Measurements from ENCODE around the gene NHLH2.

Gene NHLH2

DNA sequence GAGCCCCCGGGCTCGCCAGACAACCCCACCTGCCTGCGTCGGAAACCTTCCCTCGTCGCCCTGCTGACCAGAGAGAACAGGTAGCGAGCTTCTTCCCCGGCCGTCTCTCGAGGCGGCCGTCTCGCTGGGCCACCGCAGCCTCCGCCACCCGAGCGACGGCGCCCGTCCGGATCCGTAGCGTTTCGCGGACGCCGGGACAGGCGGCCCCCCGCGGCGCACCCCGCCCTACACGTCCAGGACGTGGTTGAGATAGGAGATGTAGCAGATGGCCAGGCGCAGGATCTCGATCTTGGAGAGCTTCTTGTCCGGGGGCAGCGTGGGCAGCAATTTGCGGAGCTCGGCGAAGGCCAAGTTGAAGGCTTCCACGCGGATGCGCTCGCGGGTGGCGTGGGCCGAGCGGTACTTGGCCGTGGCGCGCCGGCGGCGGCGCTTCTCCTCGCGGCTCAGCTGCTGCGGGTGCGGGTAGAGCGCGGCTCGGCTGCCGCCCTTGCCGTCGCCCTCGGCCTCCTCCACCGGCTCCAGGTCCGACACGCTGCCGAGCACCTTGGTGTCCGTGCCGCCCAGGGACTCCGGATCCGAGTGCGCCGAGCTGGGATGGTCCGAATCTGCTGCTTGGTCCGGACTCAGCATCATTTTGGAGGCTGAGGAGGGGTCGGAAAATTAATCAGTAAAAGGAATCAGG lies 3.0 kb downstream of the NHLH2 start:
- DNase-seq, result peak in 1 of 2 donors; percentile 59

DNA sequence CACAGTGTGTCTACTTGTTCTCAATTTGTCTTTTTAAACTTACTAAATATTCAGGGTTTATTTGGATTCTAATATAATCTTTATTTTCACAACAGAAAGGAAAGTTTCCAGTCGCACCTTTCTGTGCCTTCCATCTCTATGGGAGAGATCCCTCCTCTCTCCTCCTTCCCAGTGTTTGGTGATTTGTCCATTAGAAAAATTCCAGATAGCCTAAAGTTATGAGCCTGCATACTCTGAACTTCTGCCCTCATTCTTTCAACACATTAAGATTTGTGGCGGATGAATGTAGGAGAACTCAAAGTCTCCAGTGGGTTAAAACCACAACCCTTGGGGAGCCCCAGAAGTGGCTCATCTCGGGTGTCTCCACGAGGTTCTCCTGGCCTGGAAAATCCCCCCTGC lies 3.6 kb downstream of the NHLH2 start:
- no peak for DNase-seq

DNA sequence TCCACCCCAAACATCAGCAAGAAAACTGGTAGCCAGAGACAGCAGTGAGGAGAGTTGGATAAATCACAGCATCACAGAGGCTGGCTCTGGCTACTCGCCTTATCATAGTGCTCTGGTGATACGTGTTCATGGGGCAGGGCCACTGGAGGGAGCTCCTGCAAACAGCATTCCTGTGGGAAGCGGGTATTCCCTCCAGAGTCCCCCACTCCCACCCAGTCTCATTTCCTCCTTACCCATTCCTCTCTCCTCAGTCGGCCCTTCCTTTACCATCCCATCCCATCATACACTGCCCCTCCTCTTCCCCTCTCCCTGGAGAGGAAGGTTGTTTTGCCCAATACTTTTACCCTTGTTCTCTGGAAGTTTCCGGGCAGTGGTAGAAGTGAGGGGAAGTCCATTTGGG lies 7.1 kb downstream of the NHLH2 start:
- no peak for DNase-seq

DNA sequence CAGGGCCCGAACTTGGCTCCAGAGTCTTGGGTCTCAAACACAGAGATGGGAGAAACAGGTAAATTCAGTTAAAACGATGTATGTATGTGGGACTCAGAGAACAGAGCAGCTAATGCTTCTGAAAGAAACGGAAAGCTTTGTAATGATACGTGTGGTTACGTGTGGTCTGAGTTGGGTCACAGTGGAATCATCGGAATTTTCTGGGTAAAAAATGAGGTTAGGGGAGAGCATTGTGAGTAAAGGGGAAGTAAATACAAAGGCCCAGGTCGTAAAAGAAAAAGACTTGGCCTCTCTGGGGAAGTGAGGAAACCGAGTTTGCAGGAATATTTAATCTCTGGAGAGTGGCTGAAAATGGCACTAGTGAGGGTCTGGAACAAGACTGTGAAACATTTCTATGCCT lies 8.3 kb downstream of the NHLH2 start:
- no peak for DNase-seq

DNA sequence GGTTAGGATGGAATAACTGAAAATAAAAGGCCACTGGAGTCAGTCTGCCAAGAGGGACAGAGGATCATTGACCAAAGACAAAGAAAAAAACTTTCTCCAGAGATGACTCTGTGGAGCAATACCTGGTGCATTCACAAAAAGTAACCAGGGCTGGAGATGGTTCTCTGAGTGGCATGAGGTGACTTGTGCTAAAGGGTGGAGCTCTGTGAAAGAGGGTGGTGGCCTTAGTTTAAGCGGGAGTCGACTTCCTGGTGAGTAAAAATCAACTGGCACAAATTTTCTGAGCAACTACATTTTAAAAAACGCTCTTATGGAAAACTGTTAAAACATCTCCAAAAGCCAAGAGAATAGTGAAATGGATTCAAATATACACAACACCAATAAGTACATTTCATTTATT lies 10.0 kb downstream of the NHLH2 start:
- DNase-seq, result no peak

DNA sequence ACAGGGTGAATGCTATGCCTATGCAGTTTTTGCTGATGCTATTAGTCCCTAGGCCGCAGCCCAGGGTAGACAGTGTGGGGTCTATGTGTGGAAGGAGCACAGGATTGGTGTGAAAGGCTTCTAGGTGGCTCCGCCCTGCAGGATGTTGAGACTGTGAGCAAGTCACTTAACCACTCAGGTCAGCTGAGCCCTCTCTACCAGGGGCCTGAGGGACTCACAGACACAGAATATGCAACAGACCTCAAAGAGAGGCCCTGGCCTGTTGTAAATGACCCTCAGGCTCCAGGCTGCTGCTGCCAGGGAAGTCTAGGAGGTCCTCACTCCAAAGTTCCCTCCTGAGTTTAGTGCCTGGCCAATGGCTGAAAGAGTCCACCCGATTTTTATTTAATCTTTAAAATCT lies 11.0 kb downstream of the NHLH2 start:
- DNase-seq, result no peak

DNA sequence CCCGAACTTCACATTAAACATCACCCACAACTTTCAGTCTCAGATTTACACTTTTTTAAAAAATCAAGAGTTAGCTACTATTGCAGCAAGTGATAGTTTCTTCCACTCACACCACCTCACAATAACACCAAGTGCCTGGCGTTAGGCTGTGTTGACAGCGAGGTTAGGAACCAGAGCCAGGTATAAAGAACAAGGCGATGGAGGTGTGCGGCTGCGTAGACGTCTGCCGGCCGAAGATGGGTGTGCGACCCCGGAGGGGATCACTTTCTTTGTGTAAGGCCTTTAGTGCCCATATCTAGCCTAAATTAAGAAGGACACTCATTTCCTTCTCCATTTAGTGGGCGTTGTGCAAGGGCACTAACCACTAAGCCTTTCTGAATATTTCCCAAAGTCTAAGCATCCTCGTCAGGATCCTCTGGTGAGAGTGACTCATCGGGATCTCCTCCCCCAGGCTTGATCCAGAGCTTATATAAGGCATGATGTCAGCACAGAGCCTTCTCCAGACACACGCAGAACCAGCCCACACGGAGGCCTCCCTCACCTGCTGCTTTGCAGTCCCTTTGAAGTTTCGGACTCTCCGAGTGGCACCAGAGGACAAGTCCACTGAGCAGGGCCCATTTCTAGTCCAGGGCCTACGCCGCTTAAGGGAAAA lies 11.8 kb downstream of the NHLH2 start:
- DNase-seq, result no peak

DNA sequence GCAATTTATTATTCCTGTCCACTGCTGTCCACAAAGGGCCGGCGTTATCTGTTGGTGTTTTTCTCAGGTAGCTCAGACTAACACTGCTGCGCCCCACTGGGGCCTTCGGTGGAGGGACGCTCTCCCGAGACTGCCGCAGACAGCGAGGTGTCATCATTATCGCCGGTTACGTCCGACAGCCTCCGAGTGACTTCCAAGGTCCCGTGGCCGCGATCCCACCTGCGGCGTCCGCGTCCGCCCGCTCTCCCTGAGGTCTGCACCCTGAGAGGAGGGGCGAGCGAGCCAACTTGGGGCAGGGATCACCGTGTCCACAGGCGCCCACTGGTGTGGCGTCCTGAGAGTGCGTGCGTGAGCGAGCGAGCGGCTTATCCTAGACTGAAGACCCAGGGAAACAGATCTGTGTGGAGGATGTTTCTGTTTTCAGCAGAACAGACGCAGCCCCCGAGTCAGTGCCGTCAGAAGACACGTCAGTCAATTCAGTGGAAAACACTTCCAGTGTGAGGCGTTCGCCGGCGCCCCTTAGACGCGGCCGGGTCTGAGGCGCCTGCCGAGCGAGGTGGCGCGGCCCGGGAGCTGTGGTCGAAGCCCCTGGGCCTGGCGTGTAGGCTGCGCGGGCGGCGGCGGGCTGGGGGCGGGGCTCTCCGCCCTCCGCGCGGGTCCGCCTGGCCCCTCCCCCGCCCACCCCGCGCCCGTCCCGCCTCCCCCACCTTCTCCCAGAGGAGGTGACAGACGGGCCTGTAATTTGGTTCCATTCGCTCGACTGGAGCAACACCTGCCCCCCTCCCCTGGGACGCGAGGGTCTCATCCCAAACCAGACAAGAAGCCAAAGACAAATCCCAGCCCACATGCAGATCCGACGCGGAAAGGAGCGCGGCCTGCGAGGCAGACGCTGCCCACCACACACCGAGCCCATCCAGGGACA lies 12.6 kb downstream of the NHLH2 start:
- DNase-seq, result no peak

DNA sequence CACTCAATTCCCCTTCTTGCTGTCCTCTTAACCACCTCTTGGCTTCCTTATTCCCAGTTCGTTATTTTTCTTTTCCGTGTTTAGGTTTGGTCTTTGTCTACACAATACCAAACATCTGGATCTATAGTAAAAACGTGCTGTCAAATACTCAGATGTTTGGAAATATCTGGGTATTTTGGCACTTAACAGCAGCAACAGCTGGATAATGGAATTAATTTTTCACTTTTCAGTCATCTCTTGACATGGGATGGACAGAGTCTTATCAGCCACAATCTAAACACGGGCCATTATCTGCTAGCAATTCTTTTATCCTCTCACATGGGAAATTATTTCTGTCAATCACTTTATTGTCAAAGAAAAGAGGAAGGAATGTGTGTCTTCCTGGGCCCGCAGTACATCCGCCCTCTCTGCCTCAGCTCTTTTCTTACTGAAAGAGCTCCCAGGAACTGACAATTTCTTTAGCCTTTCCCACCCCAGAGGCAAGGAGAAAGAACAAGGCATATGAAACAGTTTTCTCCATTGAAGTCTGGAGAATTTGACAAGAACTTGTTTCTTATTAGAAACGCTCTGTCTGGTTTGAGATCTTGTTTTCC lies 13.4 kb downstream of the NHLH2 start:
- no peak for DNase-seq

DNA sequence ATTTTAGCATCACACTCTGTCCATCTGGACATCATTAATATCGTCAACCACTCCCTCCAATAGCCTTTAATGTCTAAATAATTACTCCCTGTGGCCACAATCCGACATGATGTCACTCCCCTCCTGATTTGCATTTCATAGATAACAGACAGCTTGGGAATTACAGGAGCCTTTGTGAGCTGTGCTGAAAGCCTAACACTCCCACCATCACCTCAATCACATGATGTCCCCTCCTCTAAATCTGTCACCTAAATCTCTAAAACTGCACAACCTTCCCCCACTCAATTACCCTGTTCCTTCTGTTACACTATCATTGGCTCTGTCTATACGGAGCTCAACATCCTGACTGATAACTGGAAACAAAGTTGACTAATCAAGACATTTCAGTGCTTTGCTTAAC lies 14.3 kb downstream of the NHLH2 start:
- no peak for DNase-seq

DNA sequence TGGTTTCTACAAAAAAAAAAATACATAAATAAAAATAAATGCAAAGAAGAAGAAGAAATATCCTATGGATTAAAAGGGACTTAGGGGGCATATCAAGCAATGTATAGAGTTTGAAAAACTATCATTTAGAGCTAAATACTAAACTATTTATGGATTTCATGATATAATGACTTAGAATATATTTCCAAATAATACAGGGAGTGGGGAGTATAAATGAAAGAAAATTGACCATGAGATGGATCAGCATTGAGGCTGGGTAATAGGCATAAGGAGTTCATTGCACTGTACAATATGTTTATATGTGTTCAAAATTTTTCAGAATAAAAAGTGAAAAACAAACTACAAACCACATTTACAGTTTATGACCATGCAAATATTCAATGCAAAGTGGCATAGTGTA lies 18.8 kb downstream of the NHLH2 start:
- no peak for DNase-seq

DNA sequence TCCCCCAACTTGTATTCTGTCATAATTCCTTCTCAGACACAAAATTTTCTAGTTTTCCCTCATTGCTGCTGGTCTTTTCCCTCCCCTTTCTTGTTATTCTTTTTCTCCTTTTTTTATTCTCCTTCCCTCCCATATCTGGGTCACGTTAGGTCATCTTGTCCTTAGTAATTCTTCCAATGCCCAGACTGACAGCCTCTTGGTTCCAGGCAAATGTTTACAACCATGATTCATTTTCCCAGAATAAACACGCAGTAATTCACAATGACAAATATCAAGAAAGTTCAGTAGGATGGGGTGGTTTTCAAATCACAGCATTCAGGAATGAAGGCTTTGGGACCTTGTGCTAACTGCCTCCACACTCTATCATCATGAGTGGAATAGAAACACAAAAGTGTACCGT lies 25.2 kb downstream of the NHLH2 start:
- DNase-seq, result no peak

DNA sequence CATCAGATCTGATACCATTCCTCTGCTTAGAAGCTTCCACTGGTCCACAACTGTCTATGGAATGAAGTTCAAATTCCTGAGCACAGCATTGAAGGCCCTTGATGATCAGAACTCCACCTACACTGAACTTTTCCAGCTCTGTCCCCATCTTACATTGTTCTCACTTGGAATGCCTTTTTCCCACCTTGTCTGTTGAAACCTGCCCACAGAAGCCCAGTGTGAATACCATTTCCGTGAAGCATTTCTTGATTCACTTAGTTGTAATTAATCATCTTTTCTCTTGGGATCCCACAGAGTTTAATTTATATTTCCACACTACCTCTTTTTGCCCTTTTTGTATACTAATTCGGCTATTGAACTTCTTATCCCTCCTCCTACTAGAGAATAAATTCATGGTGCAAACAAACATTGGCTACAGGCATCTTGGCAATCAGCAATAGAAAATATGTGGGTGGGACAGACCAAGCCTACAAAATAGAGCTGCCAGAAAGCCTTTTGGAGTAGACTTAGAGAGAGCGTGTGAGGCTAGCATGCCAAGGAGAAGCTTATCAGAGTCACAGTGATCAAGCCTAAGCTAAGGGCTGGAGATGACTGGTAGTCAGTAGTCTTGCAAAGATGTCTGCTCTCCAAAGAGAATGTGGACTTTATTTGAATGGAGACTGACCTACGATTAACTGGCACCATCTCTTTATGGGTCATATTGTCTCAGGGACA lies 26.1 kb downstream of the NHLH2 start:
- DNase-seq, result no peak

DNA sequence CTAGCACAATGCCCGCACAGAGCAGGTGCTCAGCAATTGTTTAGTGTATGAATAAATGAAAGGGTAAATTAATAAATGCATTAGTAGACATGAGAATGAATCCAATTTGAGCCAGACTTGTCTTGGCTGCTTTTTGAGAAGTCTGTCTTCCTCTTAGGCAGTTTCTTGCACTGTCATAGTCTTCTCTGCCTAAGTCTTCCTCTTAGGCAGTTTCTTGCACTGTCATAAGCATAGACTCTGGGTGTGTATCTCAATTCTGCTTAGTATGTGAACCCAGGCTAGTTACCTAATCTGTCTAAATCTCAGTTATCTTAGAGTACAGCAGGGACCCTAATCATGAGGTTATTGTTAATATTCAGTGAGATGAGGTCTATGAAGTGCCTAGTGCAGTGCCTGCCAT lies 27.2 kb downstream of the NHLH2 start:
- DNase-seq, result no peak

DNA sequence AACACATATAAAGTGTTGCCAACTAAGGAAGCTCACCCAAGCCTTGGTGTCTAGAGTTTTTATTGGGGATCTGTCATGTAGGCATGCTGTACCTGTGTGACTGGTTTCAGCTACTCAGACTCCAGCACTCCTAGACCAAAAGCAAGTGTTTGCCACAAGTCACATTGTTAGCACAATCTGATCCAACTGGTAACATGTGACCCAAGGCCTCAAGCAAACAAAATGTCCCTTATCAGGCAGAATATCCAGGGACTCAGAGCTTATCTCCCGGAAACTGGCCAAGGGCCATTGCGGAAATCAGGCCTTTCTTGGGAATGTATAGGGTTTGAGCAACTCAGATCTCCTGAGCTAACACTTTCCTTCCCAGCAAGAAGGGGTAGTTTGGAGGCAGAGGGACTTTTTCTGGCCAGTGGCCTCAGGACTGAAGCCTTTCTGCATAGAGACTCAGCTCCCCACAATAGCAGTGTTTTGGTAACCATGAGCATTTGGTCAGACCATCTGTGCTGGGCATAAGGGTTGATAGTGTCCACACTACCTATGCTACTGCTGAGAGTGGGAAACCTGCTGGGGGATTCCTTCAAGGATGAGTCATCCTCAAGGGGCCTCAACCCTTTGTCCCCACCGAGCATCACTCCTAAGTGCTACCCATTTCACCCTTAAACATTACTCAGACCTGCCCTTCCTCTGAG lies 29.6 kb downstream of the NHLH2 start:
- DNase-seq, result no peak

DNA sequence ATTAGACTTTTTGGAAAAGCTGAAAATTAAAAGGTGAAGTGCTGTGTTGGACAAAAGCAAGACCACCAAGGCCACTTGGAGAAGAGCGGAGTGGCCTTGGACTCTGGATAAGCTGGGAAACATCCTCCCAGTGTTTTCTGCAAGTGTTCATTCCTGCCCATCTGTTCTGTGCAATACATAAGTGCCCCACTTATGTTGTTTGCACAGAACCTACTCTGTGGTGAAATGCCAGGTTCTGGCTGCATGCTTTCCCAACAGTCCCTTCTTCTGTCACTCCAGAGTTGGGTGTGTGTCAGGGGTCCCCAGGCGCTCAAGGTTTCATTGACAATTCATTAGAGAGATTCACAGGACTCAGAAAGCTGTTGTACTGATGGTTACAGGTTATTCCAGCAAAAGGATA lies 30.3 kb downstream of the NHLH2 start:
- DNase-seq, result no peak

DNA sequence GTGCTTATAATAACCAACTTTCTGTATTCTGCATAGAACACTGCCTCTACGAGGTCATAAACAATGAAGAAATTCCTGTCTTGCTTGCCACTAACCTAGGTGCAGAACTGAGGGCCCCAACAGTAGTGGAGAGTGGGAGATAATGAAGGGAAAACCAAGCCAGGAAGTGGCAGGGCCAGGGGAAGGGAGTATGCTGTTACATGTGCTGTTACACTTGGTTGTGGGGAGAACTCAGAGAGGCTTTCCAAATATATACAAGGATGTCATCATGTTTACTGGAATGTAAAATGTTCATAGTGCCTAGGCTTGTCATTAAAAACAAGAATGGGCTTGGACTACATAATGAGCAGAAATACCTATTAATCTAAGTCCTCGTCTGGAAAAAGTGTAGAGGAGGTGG lies 31.1 kb downstream of the NHLH2 start:
- no peak for DNase-seq

DNA sequence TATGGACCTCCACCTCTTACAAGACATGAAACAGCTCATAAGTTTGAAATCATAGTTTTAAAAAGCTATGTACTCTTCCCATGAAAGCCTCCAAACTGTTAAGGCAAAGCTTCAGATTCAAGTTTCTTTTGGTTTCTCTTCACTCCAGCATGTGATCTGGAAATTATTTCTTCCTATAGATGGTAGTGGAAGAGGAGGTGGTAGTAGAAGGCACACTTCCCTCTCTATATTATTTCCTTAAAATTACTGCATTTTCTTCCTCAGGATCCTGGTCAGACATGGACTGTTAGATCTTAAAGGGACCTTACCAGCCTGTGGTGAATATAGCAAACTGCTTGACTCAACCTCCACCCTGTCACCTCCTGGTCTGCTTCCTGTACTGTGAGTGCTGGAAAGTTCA lies 31.9 kb downstream of the NHLH2 start:
- no peak for DNase-seq

DNA sequence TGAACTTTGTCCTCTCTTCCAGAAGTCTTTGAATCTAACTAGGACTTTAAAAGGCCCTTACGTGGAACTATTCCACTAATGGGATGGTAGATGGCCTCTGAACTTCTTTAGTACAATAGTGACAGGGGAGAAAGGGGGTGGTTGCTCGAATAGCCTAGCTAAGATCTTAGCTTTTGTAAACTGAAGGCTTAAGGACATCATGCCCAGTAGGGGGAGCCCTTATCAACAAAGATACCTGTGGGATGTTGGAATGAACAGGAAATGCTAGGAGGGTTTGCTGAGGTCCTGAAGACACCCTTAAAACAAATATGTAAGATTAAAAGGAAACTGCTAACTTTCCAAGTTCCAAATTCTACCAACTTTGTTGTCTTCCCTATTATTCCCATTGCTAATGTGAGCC lies 33.2 kb downstream of the NHLH2 start:
- DNase-seq, result peak; percentile 14 to 54

DNA sequence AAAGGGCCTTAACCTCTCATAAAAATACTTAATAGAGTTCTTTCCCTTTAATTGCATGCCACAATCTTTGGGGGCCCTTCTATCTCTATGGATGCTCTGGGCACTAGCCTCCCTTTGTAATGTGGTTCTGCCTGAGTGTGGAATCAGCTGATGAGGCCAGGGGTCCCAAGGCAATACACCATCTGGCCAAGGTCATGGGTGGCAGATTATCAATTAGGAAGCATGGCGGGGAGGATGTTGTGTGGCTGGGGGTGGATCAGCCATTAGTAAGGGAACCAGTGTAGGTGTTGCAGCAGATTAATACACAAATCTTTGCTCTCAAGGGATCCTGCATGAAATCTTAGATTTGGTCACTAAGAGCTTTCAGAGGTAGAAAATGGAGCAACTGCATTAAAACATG lies 35.3 kb downstream of the NHLH2 start:
- DNase-seq, result no peak

DNA sequence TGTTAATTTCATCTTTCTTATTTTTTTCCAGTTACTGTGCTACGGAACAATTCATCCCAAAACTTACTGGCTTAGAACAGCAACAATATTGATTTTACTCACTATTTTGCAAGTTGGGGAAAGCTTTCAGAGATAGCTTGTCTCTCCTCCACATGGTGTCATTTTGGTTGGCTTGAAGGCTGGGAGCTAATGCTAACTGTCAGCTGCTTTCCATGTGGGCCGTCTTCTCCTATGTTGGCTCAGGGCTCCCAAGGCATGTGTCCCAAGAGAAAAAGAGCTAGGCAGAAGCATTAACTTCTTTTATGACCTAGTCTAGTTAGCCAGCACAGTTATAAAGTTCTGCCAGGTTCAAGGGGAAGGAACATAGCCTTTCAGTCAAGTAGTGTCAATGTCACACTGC lies 38.5 kb downstream of the NHLH2 start:
- no peak for DNase-seq

DNA sequence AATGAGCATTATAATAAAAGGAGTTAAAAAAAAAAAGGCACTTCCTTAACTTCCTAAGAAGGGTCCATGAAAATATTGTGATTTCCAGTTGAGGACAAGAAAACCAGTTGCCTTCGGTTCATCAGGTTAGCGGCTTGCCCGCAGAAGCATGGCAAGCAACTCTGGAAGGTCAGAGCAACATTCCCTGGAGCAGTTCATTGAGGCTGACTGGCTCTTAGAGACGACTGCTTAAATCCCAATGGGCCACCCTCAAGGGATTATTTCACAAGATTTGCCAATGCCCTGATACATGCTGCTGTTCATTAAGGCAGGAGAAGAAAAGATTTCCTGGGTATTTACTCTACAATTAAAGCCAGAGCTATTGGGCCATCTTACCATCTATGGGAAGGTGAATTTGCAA lies 43.4 kb downstream of the NHLH2 start:
- no peak for DNase-seq

All from hippocampal formation (tissue), 2 donors.